OCI-M2 (cell line): Measurements from ENCODE around the gene POP7.
"Not testable (repeated sequence)": the region's sequence is repeated elsewhere in the genome, so short reads cannot be mapped to it uniquely, and the experiment has no call there.

Experiments used
- DNase-seq: peaks from one replicate; lab custom pipeline; 2025; ENCODE audit not compliant: unreplicated experiment; lab: John Stamatoyannopoulos, UW

The POP7 gene

GRCh38 chr7:100723732-100724275, 17.9 kb downstream of the POP7 start:
- DNase-seq = no peak

- not testable (repeated sequence) for DNase-seq
Measured at GRCh38 chr7:100724364-100724763, 18.4 kb downstream of the POP7 start.

- no peak for DNase-seq
Measured at GRCh38 chr7:100726996-100727761, 21.3 kb downstream of the POP7 start.

GRCh38 chr7:100728196-100728595, 22.3 kb downstream of the POP7 start:
- no peak for DNase-seq

GRCh38 chr7:100730136-100730800, 24.3 kb downstream of the POP7 start:
- no peak for DNase-seq

- DNase-seq = no peak
Measured at GRCh38 chr7:100731937-100732636, 26.2 kb downstream of the POP7 start.

GRCh38 chr7:100735730-100736129, 29.8 kb downstream of the POP7 start:
- no peak for DNase-seq

- DNase-seq = no peak
Measured at GRCh38 chr7:100736671-100737070, 30.8 kb downstream of the POP7 start.

GRCh38 chr7:100739934-100740333, 34.0 kb downstream of the POP7 start:
- DNase-seq = no peak

GRCh38 chr7:100744605-100745004, 38.7 kb downstream of the POP7 start:
- no peak for DNase-seq

- DNase-seq = no peak
Measured at GRCh38 chr7:100745184-100745583, 39.3 kb downstream of the POP7 start.

- no peak for DNase-seq
Measured at GRCh38 chr7:100752994-100753393, 47.1 kb downstream of the POP7 start.

GRCh38 chr7:100753750-100754149, 47.8 kb downstream of the POP7 start:
- no peak for DNase-seq
